CD14-positive monocyte (primary cell): ENCODE measurements around the gene NUBPL. TPM values are rescaled to one million over a fixed set of nuclear protein-coding genes. Genes with fewer than 3 reads are reported as not detected.

Experiments
- DNase-seq, 3 donors: peaks; one replicate each; pipeline ENCODE4 v3.0.0-alpha.2; 2011 to 2022
- H2AFZ ChIP-seq: 2 replicates; pipeline ENCODE4 v1.6.0; 2012; ENCODE audit warnings: mild to moderate bottlenecking, low read depth, low read length, inconsistent platforms; ENCODE audit not compliant: insufficient read depth, poor library complexity, severe bottlenecking
- H3K27ac ChIP-seq, 2 donors: 1 replicate in 1 of 2; 2 replicates in 1 of 2; pipeline ENCODE4 v1.5.1; 2012 to 2013; ENCODE audit warnings: low read length in 2 of 2, control low read depth in 1 of 2, inconsistent platforms in 1 of 2, low read depth in 1 of 2, mild to moderate bottlenecking in 1 of 2
- H3K27me3 ChIP-seq, 2 donors: one replicate each; pipeline versions ENCODE4 v1.6.0 to v1.6.1; 2011 to 2013; ENCODE audit warnings: low read length in 2 of 2; ENCODE audit not compliant: control insufficient read depth in 2 of 2, insufficient read depth in 2 of 2
- H3K36me3 ChIP-seq, 2 donors: replicated peaks in 1 of 2; 1 replicate in 1 of 2; 2 replicates in 1 of 2; pipeline versions ENCODE4 v1.5.1 to v1.6.1; 2012 to 2013; ENCODE audit warnings: low read length in 2 of 2, control low read depth in 1 of 2, inconsistent platforms in 1 of 2, mild to moderate bottlenecking in 1 of 2; ENCODE audit not compliant: insufficient read depth in 2 of 2, control insufficient read depth in 1 of 2
- H3K4me1 ChIP-seq, 2 donors: 1 replicate in 1 of 2; 2 replicates in 1 of 2; pipeline versions ENCODE4 v1.5.1 to v1.6.1; 2012 to 2013; ENCODE audit warnings: low read length in 2 of 2, control low read depth in 1 of 2, inconsistent platforms in 1 of 2, mild to moderate bottlenecking in 1 of 2, moderate library complexity in 1 of 2; ENCODE audit not compliant: insufficient read depth in 2 of 2, control insufficient read depth in 1 of 2
- H3K4me2 ChIP-seq: replicated peaks from 2 replicates; pipeline ENCODE3; 2012; ENCODE audit warnings: low read length, moderate library complexity, mild to moderate bottlenecking; ENCODE audit not compliant: poor library complexity, severe bottlenecking; ENCODE audit errors: extremely low read depth
- H3K4me3 ChIP-seq, 3 experiments: fragments of 200-600 bp in 1 of 3; sonication (generic) in 1 of 3; replicated peaks in 1 of 3; 1 replicate in 2 of 3; 2 replicates in 1 of 3; pipeline ENCODE4 v1.5.1; 2011 to 2013; ENCODE audit warnings: low read length in 3 of 3, mild to moderate bottlenecking in 3 of 3, control low read depth in 2 of 3, low read depth in 2 of 3, inconsistent platforms in 1 of 3, moderate library complexity in 1 of 3
- H3K79me2 ChIP-seq: 2 replicates; pipeline ENCODE4 v1.6.0; 2012; ENCODE audit warnings: mild to moderate bottlenecking, control low read depth, inconsistent platforms, low read length, moderate library complexity; ENCODE audit not compliant: insufficient read depth
- H3K9ac ChIP-seq: 2 replicates; pipeline ENCODE4 v1.6.0; 2017; ENCODE audit warnings: low read length, mild to moderate bottlenecking; ENCODE audit not compliant: insufficient read depth, poor library complexity, severe bottlenecking
- H3K9me3 ChIP-seq, 2 donors: replicated peaks in 1 of 2; 1 replicate in 1 of 2; 2 replicates in 1 of 2; pipeline versions ENCODE4 v1.5.1 to v1.6.1; 2012 to 2013; ENCODE audit warnings: low read length in 2 of 2, control low read depth in 1 of 2; ENCODE audit not compliant: control insufficient read depth in 1 of 2, insufficient read depth in 1 of 2
- H4K20me1 ChIP-seq: 2 replicates; pipeline ENCODE4 v1.6.0; 2012; ENCODE audit warnings: mild to moderate bottlenecking, low read length, control low read depth, moderate library complexity; ENCODE audit not compliant: insufficient read depth
- H3K27ac Mint-ChIP-seq, 7 donors: one replicate each; pipeline ENCODE4 v1.8.0; 2020; ENCODE audit warnings: mild to moderate bottlenecking in 7 of 7, mixed read lengths in 7 of 7, moderate library complexity in 6 of 7, inconsistent platforms in 2 of 7
- H3K27me3 Mint-ChIP-seq, 3 donors: one replicate each; pipeline ENCODE4 v1.8.0; 2021 to 2022; ENCODE audit warnings: low read depth in 3 of 3, mild to moderate bottlenecking in 3 of 3, mixed read lengths in 3 of 3, moderate library complexity in 3 of 3, inconsistent platforms in 1 of 3
- H3K36me3 Mint-ChIP-seq, 2 donors: one replicate each; pipeline ENCODE4 v1.8.0; 2020; ENCODE audit warnings: mixed read lengths in 2 of 2, inconsistent platforms in 1 of 2, mild to moderate bottlenecking in 1 of 2
- H3K4me1 Mint-ChIP-seq: one replicate; pipeline ENCODE4 v1.8.0; 2020; ENCODE audit warnings: mild to moderate bottlenecking, mixed read lengths
- H3K4me3 Mint-ChIP-seq, 2 donors: one replicate each; pipeline ENCODE4 v1.8.0; 2020; ENCODE audit warnings: mild to moderate bottlenecking in 2 of 2, mixed read lengths in 2 of 2, moderate library complexity in 1 of 2
- H3K9me3 Mint-ChIP-seq, 7 donors: one replicate each; pipeline ENCODE4 v1.8.0; 2020 to 2022; ENCODE audit warnings: mixed read lengths in 7 of 7, mild to moderate bottlenecking in 6 of 7, moderate library complexity in 6 of 7, inconsistent platforms in 2 of 7
- CTCF ChIP-seq: fragments of 200-600 bp; IDR thresholded peaks from one replicate; pipeline ENCODE4 v1.8.0; 2022; ENCODE audit warnings: antibody characterized with exemption, mild to moderate bottlenecking
- WGBS: methylation state at CpG from one replicate; pipeline ENCODE4 v1.1.5; 2013; ENCODE audit warnings: missing lambda C conversion rate; ENCODE audit not compliant: insufficient coverage; 5-methylcytosine and 5-hydroxymethylcytosine counted together
- intact Hi-C, 2 donors: fragments of 100-400 bp; cut with micrococcal nuclease; formaldehyde crosslinking; loops; one replicate each; pipeline versions ENCODE4 v1.15.0 to v1.15.1; 2023
- polyA plus RNA-seq, 3 donors: library from polyadenylated mRNA; depleted of rRNA in 1 of 3; unstranded in 2 of 3; stranded (reverse) in 1 of 3; fragments of 300-500 nt in 2 of 3; fragments of >200 nt in 1 of 3; fragmentation: Illumina TruSeq in 2 of 3; gene quantifications; 1 replicate in 2 of 3; 2 replicates in 1 of 3; pipeline ENCODE4 v1.2.3, GENCODE V29; 2012 to 2021

Gene NUBPL
- polyA plus RNA-seq, 3 donors = 0.75 to 2.4 (median 2.3) TPM

DNA sequence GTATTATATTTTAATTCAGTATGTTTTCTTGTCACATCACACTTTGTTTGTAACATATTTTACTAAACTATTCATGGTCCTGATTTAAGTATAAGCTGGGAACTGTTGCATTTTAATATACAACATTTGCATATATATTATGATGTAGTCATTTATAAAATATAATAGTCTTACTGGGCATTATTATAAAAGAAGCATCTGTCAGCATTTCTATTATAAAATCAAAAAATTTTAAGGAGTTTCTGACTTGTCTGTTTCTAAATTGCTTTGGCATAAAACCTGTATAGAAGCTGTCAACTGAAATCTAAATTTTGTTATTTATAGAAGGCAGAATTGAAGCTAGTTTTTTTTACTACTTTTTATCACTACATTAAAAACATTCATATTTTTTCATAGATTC is 166.6 kb downstream of the NUBPL start:
- intact Hi-C loops = no loop called here
- H3K27me3 Mint-ChIP-seq = peaks cover 0 to 1% (median 0%) of the 10 kb centered on the region in 3 donors
- Histone ChIP-seq H3K79me2 (no peaks in the 10 kb centered on the region), H3K4me3 (no peak overlapping the region), H3K27ac (no peak overlapping the region), H3K4me2 (no peak overlapping the region), H2AFZ (no peak overlapping the region), H3K9ac (no peak overlapping the region), H3K4me1 (no peaks in the 10 kb centered on the region), H3K36me3 (no peaks in the 10 kb centered on the region), H3K27me3 (no peaks in the 10 kb centered on the region), H3K9me3 (peaks cover 11 to 19% of the 10 kb centered on the region in 2 donors), H4K20me1 (no peaks in the 10 kb centered on the region)
- TF ChIP-seq CTCF = no peak
- H3K9me3 Mint-ChIP-seq = peaks cover 5 to 22% (median 15%) of the 10 kb centered on the region in 7 donors
- peaks cover 0 to 10% of the 10 kb centered on the region in 2 donors for H3K36me3 Mint-ChIP-seq
- no peak for DNase-seq
- H3K4me3 Mint-ChIP-seq = no peak overlapping the region
- H3K27ac Mint-ChIP-seq = no peak overlapping the region
- H3K4me1 Mint-ChIP-seq = no peaks in the 10 kb centered on the region

DNA sequence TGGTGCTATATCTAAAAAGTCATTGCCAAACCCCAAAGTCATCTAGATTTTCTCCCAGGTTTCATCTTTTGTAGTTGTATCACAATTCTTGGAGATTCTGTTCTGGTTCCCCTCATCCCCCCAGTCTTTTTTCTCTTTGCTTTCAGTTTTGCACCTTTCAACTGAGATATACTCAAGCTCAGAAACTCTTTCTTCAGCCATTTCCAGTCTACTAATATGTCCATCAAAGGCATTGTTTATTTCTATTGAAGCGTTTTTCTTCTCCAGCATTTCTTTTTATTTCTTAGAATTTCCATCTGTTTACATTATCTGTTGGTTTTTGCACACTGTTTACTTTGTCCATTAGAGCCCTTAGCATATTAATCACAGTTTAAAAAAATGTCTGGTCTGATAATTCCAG is 179.5 kb downstream of the NUBPL start:
- H4K20me1 ChIP-seq = no peaks in the 10 kb centered on the region
- DNase-seq = no peak
- no peak overlapping the region for H3K4me3 Mint-ChIP-seq
- no peaks in the 10 kb centered on the region for H3K36me3 Mint-ChIP-seq
- H3K27me3 ChIP-seq = no peaks in the 10 kb centered on the region
- H3K4me3 ChIP-seq = no peak overlapping the region
- intact Hi-C loops = no loop called here
- no peak overlapping the region for H3K27ac ChIP-seq
- H3K4me2 ChIP-seq = no peak overlapping the region
- peaks cover 5 to 11% (median 6%) of the 10 kb centered on the region in 7 donors for H3K9me3 Mint-ChIP-seq
- H3K36me3 ChIP-seq = no peaks in the 10 kb centered on the region
- H3K79me2 ChIP-seq = no peaks in the 10 kb centered on the region
- no peak overlapping the region for H3K27ac Mint-ChIP-seq
- H3K4me1 Mint-ChIP-seq = no peaks in the 10 kb centered on the region
- no CpG with 5 or more reads among the region's 1 CpG for WGBS
- H3K27me3 Mint-ChIP-seq = no peaks in the 10 kb centered on the region
- H3K9ac ChIP-seq = no peak overlapping the region
- H2AFZ ChIP-seq = no peak overlapping the region
- H3K9me3 ChIP-seq = peaks cover 4 to 5% of the 10 kb centered on the region in 2 donors
- no peak for TF ChIP-seq CTCF
- H3K4me1 ChIP-seq = no peaks in the 10 kb centered on the region
